Measurements from ENCODE around the gene TNFSF4.
"Not testable (repeated sequence)": the region's sequence is repeated elsewhere in the genome, so short reads cannot be mapped to it uniquely, and the experiment has no call there.

TNFSF4 gene, protein sequence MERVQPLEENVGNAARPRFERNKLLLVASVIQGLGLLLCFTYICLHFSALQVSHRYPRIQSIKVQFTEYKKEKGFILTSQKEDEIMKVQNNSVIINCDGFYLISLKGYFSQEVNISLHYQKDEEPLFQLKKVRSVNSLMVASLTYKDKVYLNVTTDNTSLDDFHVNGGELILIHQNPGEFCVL

DNA sequence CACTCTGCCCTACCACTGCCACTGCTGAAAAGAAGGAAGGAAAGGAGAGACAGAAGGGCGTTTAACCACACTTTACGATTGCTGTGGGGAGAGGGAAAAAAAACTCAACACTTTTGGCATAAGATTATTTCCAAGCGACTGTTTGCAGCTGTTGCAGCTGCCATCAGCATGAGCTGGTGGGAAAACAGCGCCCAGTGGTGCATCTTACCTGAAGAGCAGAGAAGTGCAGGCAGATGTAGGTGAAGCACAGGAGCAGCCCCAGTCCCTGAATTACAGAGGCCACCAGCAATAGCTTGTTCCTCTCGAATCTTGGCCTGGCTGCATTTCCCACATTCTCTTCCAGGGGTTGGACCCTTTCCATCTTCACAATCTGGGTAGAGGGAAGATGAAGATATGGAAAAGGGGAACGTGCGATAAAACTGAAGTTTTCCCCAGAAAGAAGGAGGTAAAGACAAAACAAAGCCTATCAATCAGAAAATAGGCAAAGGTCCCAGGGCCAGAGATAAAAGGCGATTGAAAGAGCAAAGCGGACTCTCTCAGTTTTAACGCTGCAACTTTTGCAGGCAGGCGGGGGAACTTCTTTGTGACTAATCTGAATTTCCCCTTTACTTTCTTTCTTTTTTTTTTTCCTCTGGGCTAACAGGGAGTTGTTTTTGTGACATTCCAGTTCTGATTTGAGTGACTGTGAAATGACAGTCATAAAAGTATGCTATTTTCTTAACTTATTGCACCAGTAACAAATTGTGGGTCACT lies at the start of gene TNFSF4:
TSS of gene TNFSF4 (minus strand) at position 516 of the 753 bp plus-strand sequence. CDS start at position 361, 155 bp downstream.
- no peak for DNase-seq

DNA sequence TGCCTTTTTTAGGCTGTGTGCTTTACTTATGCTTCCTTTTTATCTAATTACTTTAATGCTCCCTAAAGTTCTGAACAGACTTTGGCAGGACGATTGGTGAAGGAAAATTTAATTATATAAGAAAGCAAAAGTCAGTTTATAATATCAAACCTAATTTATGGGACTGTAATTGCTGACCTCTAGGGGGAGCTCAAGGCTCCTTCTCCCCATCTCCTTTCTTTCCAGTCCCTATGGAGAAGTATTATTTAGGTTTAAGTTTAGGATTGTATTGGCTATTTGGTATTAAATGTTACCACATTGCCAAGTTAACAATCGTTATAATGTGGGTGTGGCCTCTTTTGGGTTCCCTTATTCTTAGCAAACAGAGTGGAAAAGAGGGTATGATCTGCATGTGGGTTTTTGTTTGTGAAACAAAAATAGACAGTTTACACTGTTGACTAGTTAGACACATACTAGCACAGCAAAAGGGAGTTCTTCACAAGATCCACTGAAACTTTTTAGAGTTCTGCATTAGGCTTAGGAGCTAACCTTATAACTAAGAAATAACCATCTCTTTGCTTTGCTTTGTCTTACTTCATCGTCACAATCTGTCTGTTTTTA lies 48.2 kb upstream of the TNFSF4 start:
- DNase-seq: no peak

DNA sequence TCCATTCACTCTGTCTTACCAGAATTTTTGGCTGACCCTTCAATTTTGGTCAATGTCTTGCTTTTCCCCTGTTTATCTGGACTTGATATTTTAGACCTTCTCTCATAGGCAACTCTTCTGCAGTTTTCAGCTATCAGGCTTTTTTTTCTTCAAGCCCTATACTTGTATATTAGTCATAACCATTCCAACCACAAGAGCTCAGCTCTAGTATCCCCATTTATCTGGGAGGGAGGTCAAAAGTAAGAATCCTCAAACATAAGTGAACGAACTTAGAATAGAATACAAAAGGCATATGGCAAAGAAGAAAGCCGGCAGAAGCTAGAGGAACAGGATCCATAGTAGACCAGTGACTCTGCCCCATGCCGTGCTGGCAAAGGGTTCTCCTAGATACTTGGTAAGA lies 45.9 kb upstream of the TNFSF4 start:
- DNase-seq: no peak

DNA sequence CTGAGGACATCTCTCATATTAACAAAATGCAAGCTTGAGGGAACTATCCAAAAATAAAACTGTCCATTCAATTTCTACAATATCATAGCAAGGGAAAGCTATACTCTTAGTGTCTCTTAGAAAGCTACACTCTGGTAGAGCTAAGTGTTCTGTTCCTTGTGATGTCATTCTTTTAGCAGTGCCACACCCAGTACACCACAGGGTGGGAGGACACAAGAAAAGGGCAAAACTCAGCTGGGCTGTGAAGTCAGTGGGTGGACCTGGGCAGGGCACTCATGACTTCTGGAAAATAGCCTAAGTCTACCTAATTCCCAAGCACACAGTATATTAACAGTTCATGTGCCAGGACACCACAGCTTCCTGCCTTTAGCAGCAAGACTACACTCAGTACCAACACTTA lies 42.2 kb upstream of the TNFSF4 start:
- DNase-seq: no peak

DNA sequence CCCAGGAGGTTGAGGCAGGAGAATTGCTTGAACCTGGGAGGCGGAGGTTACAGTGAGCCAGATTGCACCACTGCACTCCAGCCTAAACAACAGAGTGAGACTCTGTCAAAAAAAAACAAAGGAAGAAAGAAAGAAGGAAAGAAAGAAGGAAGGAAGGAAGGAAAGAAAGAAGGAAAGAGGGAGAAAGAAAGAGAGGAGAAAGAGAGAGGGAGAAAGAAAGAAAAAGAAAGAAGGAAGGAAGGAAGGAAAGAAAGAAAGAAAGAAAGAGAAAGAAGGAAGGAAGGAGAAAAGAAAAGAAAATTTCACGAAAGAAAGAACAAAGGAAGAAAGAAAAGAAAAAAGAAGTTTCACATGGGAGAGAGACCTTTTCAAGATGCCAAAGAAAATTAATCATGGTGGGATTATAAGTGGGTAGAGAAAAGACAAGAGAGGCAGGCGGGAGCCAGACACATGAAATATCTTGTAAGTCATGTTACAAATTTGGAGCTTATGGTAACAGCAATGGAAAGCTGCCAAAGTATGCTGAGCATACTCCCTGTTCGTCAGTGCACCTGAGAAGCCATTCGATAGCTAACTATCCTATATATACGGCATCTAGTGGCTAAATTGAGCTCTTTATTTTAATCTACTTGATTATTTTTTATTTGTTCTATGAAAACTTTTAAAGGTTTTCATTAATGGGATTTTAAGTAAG lies 41.3 kb upstream of the TNFSF4 start:
- DNase-seq: no peak

DNA sequence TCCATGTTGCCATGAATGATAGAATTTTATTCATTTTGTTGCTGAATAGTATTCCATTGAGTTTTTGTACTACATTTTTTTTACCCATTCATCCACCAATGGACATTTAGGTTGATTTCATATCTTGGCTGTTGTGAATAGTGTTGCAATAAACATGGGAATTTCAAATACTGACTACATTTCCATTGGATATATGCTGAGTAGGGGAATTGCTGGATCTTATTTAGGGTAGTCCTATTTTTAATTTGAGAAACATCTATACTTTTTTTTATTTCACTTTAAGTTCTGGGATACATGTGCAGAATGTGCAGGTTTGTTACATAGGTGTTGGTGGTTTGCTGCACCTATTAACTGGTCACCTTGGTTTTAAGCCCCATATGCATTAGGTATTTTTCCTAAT lies 38.8 kb upstream of the TNFSF4 start:
- DNase-seq: no peak

DNA sequence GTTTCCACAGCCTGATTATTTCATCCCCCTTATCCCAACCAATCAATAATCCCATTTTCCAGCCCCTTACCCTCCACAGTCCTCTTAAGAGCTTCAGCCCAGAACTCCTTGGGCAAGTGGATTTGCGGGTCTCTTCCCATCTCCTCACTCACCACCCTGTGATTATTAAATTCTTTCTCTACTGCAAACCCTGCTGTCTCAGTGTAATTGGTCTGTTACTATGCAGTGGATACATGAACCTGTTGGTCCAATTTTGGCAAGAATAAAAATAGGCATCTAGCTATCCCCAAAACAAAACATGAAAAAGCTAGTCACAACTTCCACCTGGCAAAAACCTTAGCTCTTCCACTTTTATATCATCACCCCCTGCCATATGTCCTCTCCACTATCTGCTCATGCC lies 36.2 kb upstream of the TNFSF4 start:
- no peak for DNase-seq

DNA sequence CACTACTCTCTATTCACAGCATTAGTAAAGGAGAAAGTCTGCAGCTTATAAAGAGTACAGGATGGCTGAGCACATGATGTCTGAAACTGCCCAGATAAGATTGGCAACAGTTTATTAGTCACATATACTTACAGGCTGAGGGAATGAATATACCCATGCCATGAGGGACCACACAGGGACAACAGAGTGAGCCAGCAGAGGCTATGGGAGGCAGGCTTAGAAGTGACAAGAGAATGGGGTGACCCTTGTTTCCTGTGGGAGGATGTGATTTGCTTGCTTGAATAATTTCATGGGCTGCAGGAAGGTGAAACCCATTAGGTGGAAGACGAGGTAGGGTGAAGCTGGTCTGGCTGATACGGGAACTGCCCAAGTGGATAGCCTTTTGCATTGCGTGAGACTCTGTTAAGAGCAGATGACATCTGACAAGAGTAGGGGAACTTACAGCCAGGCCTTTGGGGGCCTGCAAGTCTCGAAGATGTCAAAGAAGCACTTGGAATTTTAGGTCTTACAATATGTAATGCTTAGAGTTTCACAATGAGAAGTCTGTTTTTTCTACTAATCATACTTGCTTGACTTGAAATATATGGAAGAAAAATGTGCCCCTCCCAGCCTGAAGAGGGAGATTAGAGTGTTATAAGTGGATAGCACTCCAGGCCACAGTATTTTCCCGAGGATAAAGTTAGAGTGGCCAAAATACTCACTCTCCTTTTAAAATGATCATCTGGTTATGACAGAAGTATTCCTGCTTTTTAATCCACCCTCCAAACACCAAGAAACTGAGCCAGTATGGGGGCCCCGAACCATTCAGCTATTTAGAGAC lies 34.6 kb upstream of the TNFSF4 start:
- DNase-seq: no peak

DNA sequence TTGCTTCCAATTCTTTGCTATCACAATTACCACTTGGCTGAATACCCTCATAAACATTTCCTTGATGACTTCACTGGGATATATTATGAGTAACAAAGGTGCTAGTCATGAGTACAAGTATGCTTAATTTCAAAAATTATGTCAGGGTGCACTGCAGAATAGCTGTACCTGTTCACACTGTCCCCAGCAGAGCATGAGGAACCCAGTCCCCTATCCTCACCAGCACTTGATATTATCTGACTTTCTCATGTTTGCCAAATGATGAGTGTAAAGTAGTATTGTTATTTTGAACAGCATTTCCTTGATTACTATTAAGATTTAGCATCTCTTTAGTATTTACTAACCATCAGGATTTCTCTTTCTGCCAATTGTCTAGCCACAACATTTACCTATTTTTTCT lies 33.5 kb upstream of the TNFSF4 start:
- DNase-seq: no peak

DNA sequence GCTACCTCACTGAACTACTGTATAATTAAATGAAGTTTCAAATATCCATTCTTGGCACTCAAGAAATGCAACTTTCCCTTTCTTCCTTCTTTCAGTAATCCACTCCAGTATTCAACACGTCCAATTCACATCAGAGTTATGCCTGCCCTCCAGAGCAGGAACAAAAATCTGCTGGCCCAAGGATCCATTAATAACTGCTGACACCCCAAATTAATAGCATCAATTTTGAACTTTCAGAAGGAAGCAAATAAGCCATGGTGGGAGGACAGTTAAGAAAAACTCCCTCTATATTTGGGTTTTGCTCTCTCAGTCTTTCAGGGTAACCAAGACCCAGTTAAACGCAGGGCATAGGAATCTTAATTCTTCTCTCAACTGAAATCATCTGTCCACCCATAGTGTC lies 31.9 kb upstream of the TNFSF4 start:
- no peak for DNase-seq

DNA sequence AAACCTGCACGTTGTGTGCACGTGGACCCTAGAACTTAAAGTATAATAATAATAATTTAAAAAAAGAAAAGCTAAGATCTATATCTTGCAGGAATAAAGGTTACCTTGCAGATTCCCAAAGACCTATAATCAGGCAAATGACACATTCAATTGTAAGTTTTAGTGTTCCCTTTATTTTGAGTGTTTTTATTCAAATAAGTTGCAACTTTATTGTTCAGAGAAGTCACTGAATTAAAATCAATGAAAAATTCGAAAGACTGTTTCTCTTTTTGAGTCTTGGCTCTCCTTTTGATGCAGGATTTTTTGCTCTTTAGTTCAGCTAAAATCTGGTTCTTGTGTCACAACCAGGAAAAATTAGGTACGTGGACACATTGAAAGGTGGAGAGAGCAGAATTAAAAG lies 27.8 kb upstream of the TNFSF4 start:
- DNase-seq: no peak

DNA sequence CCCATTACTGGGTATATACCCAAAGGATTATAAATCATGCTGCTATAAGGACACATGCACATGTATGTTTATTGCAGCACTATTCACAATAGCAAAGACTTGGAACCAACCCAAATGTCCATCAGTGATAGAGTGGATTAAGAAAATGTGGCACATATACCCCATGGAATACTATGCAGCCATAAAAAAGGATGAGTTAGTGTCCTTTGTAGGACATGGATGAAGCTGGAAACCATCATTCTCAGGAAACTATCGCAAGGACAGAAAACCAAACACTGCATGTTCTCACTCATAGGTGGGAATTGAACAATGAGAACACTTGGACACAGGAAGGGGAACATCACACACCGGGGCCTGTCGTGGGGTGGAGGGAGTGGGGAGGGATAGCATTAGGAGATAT lies 27.3 kb upstream of the TNFSF4 start:
- DNase-seq: not testable (repeated sequence)

DNA sequence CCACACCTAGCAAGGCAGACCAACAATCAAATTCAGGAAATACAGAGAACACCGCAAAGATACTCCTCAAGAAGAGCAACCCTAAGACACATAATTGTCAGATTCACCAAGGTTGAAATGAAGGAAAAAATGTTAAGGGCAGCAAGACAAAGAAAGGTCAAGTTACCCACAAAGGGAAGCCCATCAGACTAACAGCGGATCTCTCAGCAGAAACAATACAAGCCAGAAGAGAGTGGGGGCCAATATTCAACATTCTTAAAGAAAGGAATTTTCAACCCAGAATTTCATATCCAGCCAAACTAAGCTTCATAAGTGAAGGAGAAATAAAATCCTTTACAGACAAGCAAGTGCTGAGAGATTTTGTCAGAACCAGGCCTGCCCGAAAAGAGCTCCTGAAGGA lies 21.9 kb upstream of the TNFSF4 start:
- DNase-seq: not testable (repeated sequence)

DNA sequence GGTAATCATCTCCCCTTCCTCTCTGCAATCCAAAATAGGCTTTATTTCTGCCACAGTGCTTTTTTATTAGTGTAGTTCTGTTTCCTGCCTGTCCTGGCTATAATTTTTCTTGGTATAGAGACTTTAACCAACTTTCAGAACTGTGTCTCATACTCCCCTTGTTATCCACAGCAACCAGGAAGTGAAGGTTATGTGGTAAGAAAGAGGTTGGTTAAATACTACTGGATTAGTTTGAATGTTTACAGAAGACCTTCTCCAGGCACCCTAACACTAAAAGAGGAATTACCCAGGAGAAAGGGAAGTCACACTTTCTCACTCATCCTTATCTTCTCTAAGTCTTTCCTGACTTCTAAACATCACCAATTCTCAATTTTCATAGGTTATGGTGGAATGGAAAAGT lies 17.8 kb upstream of the TNFSF4 start:
- DNase-seq: no peak

DNA sequence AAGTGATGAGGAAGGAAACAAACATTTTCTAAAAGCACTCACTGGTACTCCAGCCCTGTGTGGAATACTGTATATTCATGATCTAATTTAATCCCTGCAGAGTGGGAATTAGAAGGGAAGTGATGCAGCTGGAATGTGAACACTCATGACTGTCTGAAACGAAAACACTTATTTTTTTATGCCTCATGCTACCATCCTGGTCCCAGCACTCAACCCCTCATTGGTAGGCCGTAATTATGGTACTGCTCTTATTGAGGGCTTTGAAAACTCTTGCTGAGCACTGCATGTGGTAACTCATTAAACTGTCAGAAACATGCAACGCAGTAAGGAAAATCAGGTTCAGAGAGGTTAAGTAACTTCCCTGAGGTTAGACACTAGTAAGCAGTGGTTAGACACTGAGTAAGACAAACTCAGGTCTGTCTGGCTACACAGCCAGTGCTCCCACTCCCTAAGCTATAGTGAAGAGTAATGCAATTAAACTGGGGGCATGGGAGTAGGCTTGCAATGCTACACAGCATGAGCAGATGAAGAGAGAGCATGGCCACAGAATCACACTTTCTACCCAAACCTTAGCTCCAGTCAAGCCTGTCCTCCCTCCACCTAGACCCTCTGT lies 17.3 kb upstream of the TNFSF4 start:
- DNase-seq: no peak

DNA sequence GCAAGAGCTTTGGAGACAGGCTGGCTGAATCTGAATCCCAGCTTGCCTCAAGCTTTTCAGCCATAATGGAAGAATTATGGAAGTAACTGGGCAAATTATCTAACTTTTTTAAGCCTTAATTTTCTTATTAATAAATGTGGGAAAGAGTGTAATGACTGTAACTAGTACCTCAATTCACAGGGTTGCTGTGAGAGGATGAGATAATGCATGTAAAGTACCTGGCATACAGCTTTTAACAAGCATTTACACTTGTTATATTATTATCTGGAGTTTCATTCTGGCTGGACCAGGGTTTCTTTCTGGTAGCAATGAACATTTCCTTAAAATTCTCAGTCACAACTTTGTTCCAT lies 15.9 kb upstream of the TNFSF4 start:
- no peak for DNase-seq

DNA sequence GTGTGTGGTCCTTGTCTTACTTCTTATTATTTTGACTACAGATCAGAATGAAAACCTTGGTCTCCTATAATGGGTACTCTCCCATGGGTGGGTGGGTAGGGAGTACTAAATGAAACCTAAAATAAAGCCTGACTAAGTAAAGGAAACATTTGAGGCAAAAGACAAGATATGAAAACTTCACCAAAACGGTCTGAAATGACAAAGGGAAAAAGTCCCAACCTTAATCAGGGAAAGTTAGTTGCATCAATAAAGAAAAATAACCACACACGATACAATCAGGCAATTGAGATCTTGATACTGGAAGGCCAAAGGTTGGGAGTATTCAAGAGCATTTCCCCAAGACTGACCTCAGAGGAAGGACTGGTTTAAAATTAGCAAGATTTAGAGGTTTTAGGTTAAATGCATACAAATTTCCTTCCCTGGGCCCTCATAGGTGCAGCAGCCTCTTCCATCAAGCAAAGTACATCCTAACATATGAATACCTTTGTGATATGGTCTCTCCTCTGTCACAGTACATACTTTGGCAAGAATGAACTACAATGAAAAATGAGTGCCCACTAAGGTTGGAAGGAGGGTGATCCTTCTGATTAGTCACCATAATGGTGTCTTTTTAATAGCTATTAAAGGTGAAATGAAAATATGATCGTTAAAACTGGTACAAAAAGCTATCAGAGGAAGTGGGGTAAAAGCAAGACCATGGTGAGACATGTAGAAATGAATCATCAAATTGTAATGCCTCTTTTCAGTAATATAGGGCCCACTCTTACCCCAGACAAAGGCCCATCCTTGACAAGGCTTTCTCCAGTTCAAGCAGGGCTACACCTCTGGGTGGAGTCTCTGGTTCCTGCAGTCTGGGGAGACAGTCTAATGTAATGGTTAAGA lies 15.3 kb upstream of the TNFSF4 start:
- no peak for DNase-seq

DNA sequence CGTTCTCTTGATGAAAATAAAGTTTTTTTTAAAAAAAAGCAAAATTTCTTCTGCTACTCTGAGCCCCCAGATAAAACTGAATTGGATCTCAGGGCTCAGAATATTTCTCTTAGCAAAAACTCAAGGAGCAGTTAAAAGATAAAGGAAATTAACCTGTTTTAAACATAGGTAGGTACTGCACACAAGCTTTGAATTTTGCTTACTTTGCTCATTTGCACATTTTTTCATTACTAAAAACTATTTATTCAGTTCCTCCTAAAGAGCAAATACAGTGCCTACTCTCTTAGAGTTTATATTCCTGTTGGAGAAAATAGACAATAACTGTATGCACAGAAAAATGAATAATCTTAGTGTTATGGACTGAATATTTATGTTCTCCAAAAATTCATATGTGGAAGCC lies 13.0 kb upstream of the TNFSF4 start:
- no peak for DNase-seq

DNA sequence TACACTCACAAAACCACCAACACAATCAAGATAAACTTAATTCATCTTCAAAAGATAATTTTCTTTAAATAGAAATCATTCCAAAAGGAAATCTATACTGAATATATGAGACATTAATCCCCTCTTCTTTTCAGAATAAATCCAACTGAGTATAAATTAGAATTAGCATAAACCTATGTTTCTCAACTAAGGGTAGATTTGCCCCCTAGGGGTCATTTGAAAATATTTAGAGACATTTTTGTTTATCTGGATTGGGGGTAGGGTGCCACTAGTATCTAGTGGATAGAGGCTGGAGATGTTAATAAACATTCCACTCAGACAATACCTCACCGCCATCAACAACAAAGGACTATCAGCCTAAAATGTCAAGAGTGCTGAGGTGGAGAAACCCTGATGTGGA lies 6.5 kb upstream of the TNFSF4 start:
- no peak for DNase-seq

DNA sequence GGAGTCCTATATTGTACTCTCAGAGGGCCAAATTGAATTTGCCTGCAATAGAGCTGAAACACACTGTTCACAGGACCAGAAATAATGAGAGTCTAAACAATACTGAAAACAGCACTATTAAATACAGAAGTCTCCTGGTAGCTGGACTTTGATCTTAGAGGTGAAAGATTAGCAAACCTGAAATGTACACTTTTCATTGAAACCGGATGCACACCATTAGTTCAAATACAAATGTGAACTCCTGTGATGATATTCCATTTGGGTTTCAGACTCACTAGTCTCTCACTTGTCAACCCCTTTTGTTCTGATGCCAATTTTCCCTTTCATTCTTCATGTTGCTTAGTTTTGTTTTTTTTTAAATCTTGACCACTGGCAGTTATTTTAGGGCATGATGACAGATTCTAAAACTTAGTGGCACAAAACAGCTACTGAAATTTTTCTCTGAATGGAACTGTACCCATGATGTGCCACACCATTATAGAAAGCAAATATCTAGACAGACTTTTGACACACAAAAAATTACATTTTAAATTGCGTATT lies 5.9 kb upstream of the TNFSF4 start:
- DNase-seq: no peak

DNA sequence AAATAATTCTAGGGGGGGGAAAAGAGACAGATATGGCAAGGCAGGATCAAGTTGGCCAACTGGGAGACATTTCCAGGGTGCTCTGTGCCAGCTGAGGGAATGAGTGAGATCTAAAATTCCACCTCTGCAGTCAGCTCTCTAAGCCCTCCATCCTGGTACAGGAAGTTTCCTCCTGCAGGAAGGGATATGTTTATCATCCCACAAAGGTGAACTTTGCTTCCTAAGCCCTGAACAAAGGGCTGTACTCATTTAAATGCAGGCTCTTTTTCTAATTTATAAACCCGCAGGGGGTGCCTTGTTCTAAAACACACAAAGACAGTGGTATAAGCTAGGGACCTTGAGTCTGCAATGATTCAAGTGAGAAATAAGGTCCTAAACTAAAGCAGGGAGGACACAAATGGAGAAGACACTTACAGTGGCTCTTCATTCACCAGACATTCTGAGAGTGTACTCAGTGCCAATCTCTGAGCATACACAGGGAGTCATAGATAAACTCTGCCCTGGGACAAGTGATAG lies 3.6 kb upstream of the TNFSF4 start:
- DNase-seq: no peak

Measured in NCI-H446 treated with DMSO at 0.1 percent for 48 hours (cell line).